H1 (cell line): ENCODE data around the gene MAPK8IP3.

Experiments used
- ATF2 ChIP-seq: IDR thresholded peaks from 2 replicates; pipeline ENCODE4 v1.6.1; 2012; ENCODE audit warnings: low read length, inconsistent platforms
- BACH1 ChIP-seq: IDR thresholded peaks from 2 replicates; pipeline ENCODE4 v1.6.1; 2012; ENCODE audit warnings: low read length, improper control_type of control experiment
- CHD2 ChIP-seq: IDR thresholded peaks from 2 replicates; pipeline ENCODE4 v1.6.1; 2012; ENCODE audit warnings: low read length, improper control_type of control experiment
- CTCF ChIP-seq, 3 experiments: IDR thresholded peaks; 1 replicate in 2 of 3; 2 replicates in 1 of 3; pipeline versions ENCODE4 v1.5.1 to v1.6.1; 2011; ENCODE audit warnings: low read length in 3 of 3, mild to moderate bottlenecking in 3 of 3, inconsistent platforms in 2 of 3, low read depth in 1 of 3, moderate library complexity in 1 of 3; ENCODE audit not compliant: insufficient read depth in 1 of 3; ENCODE audit errors: control extremely low read depth in 1 of 3
- EZH2 ChIP-seq: fragments of 200-600 bp; sonication (generic); IDR thresholded peaks from 2 replicates; pipeline ENCODE4 v1.7.1; 2012; ENCODE audit warnings: low read depth, mild to moderate bottlenecking, moderate library complexity, low read length, inconsistent platforms; ENCODE audit not compliant: severe bottlenecking
- HDAC2 ChIP-seq, 2 experiments: fragments of 300-600 bp in 1 of 2; sonication (generic) in 1 of 2; IDR thresholded peaks; 2 replicates each; pipeline ENCODE4 v1.6.1; 2011 to 2012; ENCODE audit warnings: low read depth in 2 of 2, low read length in 2 of 2, mild to moderate bottlenecking in 2 of 2, moderate library complexity in 2 of 2, borderline replicate concordance in 1 of 2, inconsistent platforms in 1 of 2
- KDM5A ChIP-seq: fragments of 200-600 bp; IDR thresholded peaks from 2 replicates; pipeline ENCODE4 v1.7.1; 2012; ENCODE audit warnings: mild to moderate bottlenecking, low read length, inconsistent platforms, mixed read lengths
- MAX ChIP-seq: IDR thresholded peaks from 2 replicates; pipeline ENCODE4 v1.6.1; 2012; ENCODE audit warnings: inconsistent platforms
- POLR2A ChIP-seq, 2 experiments: IDR thresholded peaks; 1 replicate in 1 of 2; 2 replicates in 1 of 2; pipeline ENCODE4 v1.6.1; 2011; ENCODE audit warnings: low read depth in 2 of 2, low read length in 2 of 2, mild to moderate bottlenecking in 2 of 2; ENCODE audit errors: control extremely low read depth in 1 of 2
- POLR2AphosphoS5 ChIP-seq: IDR thresholded peaks from 2 replicates; pipeline ENCODE4 v1.6.1; 2011; ENCODE audit warnings: low read depth, low read length
- RAD21 ChIP-seq, 2 experiments: IDR thresholded peaks in 1 of 2; conservative IDR thresholded peaks in 1 of 2; 2 replicates each; pipeline ENCODE4 v1.6.1; 2011; ENCODE audit warnings: low read depth in 2 of 2, low read length in 2 of 2, improper control_type of control experiment in 1 of 2, inconsistent platforms in 1 of 2, mild to moderate bottlenecking in 1 of 2, moderate library complexity in 1 of 2
- TEAD4 ChIP-seq: IDR thresholded peaks from 2 replicates; pipeline ENCODE4 v1.6.1; 2012; ENCODE audit warnings: low read depth, low read length, inconsistent platforms, mixed read lengths
- ZNF274 ChIP-seq: IDR thresholded peaks from 2 replicates; pipeline ENCODE4 v1.7.0; 2012; ENCODE audit warnings: low read length, borderline replicate concordance; ENCODE audit errors: extremely low read depth

- TF ChIP-seq EZH2 = no peak
- TF ChIP-seq POLR2A (IDR thresholded peaks at IDR 0.05; ENCODE audit: control extremely low read depth in 1 of 2, low read depth in 2 of 2, low read length in 2 of 2) = no peak
- no peak for TF ChIP-seq CTCF (IDR thresholded peaks at IDR 0.05; ENCODE audit: control extremely low read depth in 1 of 3, insufficient read depth in 1 of 3, low read depth in 1 of 3, low read length in 3 of 3)
- TF ChIP-seq RAD21 (IDR thresholded peaks at IDR 0.05 in 1 of 2, conservative IDR thresholded peaks at IDR 0.05 in 1 of 2; ENCODE audit: low read depth in 2 of 2, low read length in 2 of 2) = no peak
- TF ChIP-seq KDM5A = no peak
- TF ChIP-seq ATF2 = no peak
- TF ChIP-seq CHD2 = no peak
- no peak for TF ChIP-seq ZNF274
- TF ChIP-seq HDAC2 (IDR thresholded peaks at IDR 0.05; ENCODE audit: borderline replicate concordance in 1 of 2, low read depth in 2 of 2, low read length in 2 of 2) = no peak
- no peak for TF ChIP-seq TEAD4
- TF ChIP-seq BACH1 = no peak
- no peak for TF ChIP-seq MAX
- no peak for TF ChIP-seq POLR2AphosphoS5
These were observed 48.2 kb downstream of the MAPK8IP3 start for GRCh38 chr16:1754204-1754603.
